ENCODE measurements around the gene SMAD6.

- TF ChIP-seq CTCF (conservative IDR thresholded peaks at IDR 0.05): no peak
- TF ChIP-seq ZFX (IDR thresholded peaks at IDR 0.05): no peak
Observed at GRCh38 chr15:66782785-66783184, 80.7 kb downstream of the SMAD6 start.
